Activated naive CD4-positive, alpha-beta T cell treated with anti-CD3 and anti-CD28 coated beads, Interleukin-2, amount 50 U/mL, for 24 hours (primary cell): Measurements from ENCODE around the gene THEMIS.

ENCODE experiments used
- H3K27ac Mint-ChIP-seq: one replicate; pipeline ENCODE4 v1.8.0; 2021; ENCODE audit warnings: mild to moderate bottlenecking, mixed read lengths
- H3K27me3 Mint-ChIP-seq: one replicate; pipeline ENCODE4 v1.8.0; 2021; ENCODE audit warnings: mixed read lengths
- H3K36me3 Mint-ChIP-seq: one replicate; pipeline ENCODE4 v1.8.0; 2021; ENCODE audit warnings: mixed read lengths
- H3K4me1 Mint-ChIP-seq: one replicate; pipeline ENCODE4 v1.8.0; 2021; ENCODE audit warnings: mixed read lengths
- H3K4me3 Mint-ChIP-seq: one replicate; pipeline ENCODE4 v1.8.0; 2021; ENCODE audit warnings: mild to moderate bottlenecking, mixed read lengths
- H3K9me3 Mint-ChIP-seq: one replicate; pipeline ENCODE4 v1.8.0; 2021; ENCODE audit warnings: mixed read lengths

THEMIS gene

GRCh38 chr6:127768745-127769144, 132.1 kb downstream of the THEMIS start:
- Mint-ChIP-seq H3K4me3 (no peak overlapping the region), H3K9me3 (peaks cover 7% of the 10 kb centered on the region), H3K27ac (peak overlapping the region; percentile 71), H3K27me3 (no peaks in the 10 kb centered on the region), H3K36me3 (peaks cover 13% of the 10 kb centered on the region), H3K4me1 (peaks cover 74% of the 10 kb centered on the region)

GRCh38 chr6:127768223-127768622, 132.6 kb downstream of the THEMIS start:
- H3K4me1 Mint-ChIP-seq: peaks cover 79% of the 10 kb centered on the region
- peaks cover 13% of the 10 kb centered on the region for H3K36me3 Mint-ChIP-seq

GRCh38 chr6:127765949-127766348, 134.9 kb downstream of the THEMIS start:
- H3K4me1 Mint-ChIP-seq: peaks cover 88% of the 10 kb centered on the region
- peak overlapping the region; percentile 23 for H3K27ac Mint-ChIP-seq
- no peak overlapping the region for H3K4me3 Mint-ChIP-seq
- no peaks in the 10 kb centered on the region for H3K9me3 Mint-ChIP-seq
- H3K27me3 Mint-ChIP-seq: no peaks in the 10 kb centered on the region
- peaks cover 11% of the 10 kb centered on the region for H3K36me3 Mint-ChIP-seq

More at GRCh38 chr6:127768223-127768622, 132.6 kb downstream of the THEMIS start:
- Mint-ChIP-seq H3K4me3 (no peak overlapping the region), H3K27me3 (no peaks in the 10 kb centered on the region), H3K27ac (peak overlapping the region; percentile 48), H3K9me3 (peaks cover 7% of the 10 kb centered on the region)

GRCh38 chr6:127762284-127762683, 138.6 kb downstream of the THEMIS start:
- Mint-ChIP-seq H3K27ac (peak overlapping the region; percentile 31), H3K36me3 (peaks cover 3% of the 10 kb centered on the region), H3K4me3 (no peak overlapping the region), H3K9me3 (no peaks in the 10 kb centered on the region), H3K27me3 (no peaks in the 10 kb centered on the region), H3K4me1 (peaks cover 79% of the 10 kb centered on the region)

GRCh38 chr6:127761084-127761483, 139.8 kb downstream of the THEMIS start:
- Mint-ChIP-seq H3K9me3 (no peaks in the 10 kb centered on the region), H3K4me1 (peaks cover 74% of the 10 kb centered on the region)

GRCh38 chr6:127749095-127749494, 151.8 kb downstream of the THEMIS start:
- peak overlapping the region; percentile 75 for H3K27ac Mint-ChIP-seq
- peaks cover 69% of the 10 kb centered on the region for H3K4me1 Mint-ChIP-seq
- no peak overlapping the region for H3K4me3 Mint-ChIP-seq
- H3K27me3 Mint-ChIP-seq: no peaks in the 10 kb centered on the region
- peaks cover 12% of the 10 kb centered on the region for H3K36me3 Mint-ChIP-seq
- peaks cover 6% of the 10 kb centered on the region for H3K9me3 Mint-ChIP-seq

More at GRCh38 chr6:127761084-127761483, 139.8 kb downstream of the THEMIS start:
- Mint-ChIP-seq H3K36me3 (peaks cover 3% of the 10 kb centered on the region), H3K27ac (no peak overlapping the region), H3K27me3 (no peaks in the 10 kb centered on the region), H3K4me3 (no peak overlapping the region)

- H3K27me3 Mint-ChIP-seq: no peaks in the 10 kb centered on the region
- H3K27ac Mint-ChIP-seq: peak overlapping the region; percentile 93
- peak overlapping the region; percentile 38 for H3K4me3 Mint-ChIP-seq
- H3K4me1 Mint-ChIP-seq: peaks cover 71% of the 10 kb centered on the region
- peaks cover 14% of the 10 kb centered on the region for H3K36me3 Mint-ChIP-seq
- H3K9me3 Mint-ChIP-seq: peaks cover 6% of the 10 kb centered on the region
Observed at GRCh38 chr6:127748290-127748689, 152.6 kb downstream of the THEMIS start.

- no peaks in the 10 kb centered on the region for H3K27me3 Mint-ChIP-seq
- no peaks in the 10 kb centered on the region for H3K9me3 Mint-ChIP-seq
- H3K4me3 Mint-ChIP-seq: no peak overlapping the region
- H3K4me1 Mint-ChIP-seq: peaks cover 66% of the 10 kb centered on the region
- peaks cover 10% of the 10 kb centered on the region for H3K36me3 Mint-ChIP-seq
- H3K27ac Mint-ChIP-seq: peak overlapping the region; percentile 52
Observed at GRCh38 chr6:127738423-127738822, 162.4 kb downstream of the THEMIS start.

- Mint-ChIP-seq H3K36me3 (peaks cover 8% of the 10 kb centered on the region), H3K9me3 (no peaks in the 10 kb centered on the region), H3K27me3 (no peaks in the 10 kb centered on the region), H3K4me1 (peaks cover 69% of the 10 kb centered on the region), H3K4me3 (no peak overlapping the region), H3K27ac (peak overlapping the region; percentile 70)
Observed at GRCh38 chr6:127737768-127738167, 163.1 kb downstream of the THEMIS start.

- Mint-ChIP-seq H3K9me3 (no peaks in the 10 kb centered on the region), H3K27me3 (no peaks in the 10 kb centered on the region), H3K4me3 (no peak overlapping the region), H3K27ac (peak overlapping the region; percentile 81), H3K4me1 (peaks cover 71% of the 10 kb centered on the region), H3K36me3 (peaks cover 8% of the 10 kb centered on the region)
Observed at GRCh38 chr6:127737009-127737486, 163.8 kb downstream of the THEMIS start.

GRCh38 chr6:127732927-127733326, 167.9 kb downstream of the THEMIS start:
- Mint-ChIP-seq H3K27ac (no peak overlapping the region), H3K4me1 (peaks cover 77% of the 10 kb centered on the region), H3K9me3 (no peaks in the 10 kb centered on the region), H3K36me3 (peaks cover 7% of the 10 kb centered on the region), H3K27me3 (no peaks in the 10 kb centered on the region), H3K4me3 (no peak overlapping the region)

GRCh38 chr6:127727260-127727953, 173.5 kb downstream of the THEMIS start:
- no peak overlapping the region for H3K27ac Mint-ChIP-seq
- H3K9me3 Mint-ChIP-seq: no peaks in the 10 kb centered on the region
- no peaks in the 10 kb centered on the region for H3K27me3 Mint-ChIP-seq
- H3K36me3 Mint-ChIP-seq: peaks cover 21% of the 10 kb centered on the region
- no peak overlapping the region for H3K4me3 Mint-ChIP-seq
- peaks cover 72% of the 10 kb centered on the region for H3K4me1 Mint-ChIP-seq

GRCh38 chr6:127725821-127726220, 175.0 kb downstream of the THEMIS start:
- H3K4me3 Mint-ChIP-seq: no peak overlapping the region
- H3K27me3 Mint-ChIP-seq: no peaks in the 10 kb centered on the region
- peak overlapping the region; percentile 1 for H3K27ac Mint-ChIP-seq
- H3K9me3 Mint-ChIP-seq: no peaks in the 10 kb centered on the region
- peaks cover 67% of the 10 kb centered on the region for H3K4me1 Mint-ChIP-seq
- H3K36me3 Mint-ChIP-seq: peaks cover 26% of the 10 kb centered on the region

- H3K4me1 Mint-ChIP-seq: peaks cover 33% of the 10 kb centered on the region
- no peak overlapping the region for H3K27ac Mint-ChIP-seq
- no peaks in the 10 kb centered on the region for H3K27me3 Mint-ChIP-seq
- H3K9me3 Mint-ChIP-seq: no peaks in the 10 kb centered on the region
- H3K36me3 Mint-ChIP-seq: peaks cover 39% of the 10 kb centered on the region
- H3K4me3 Mint-ChIP-seq: no peak overlapping the region
Observed at GRCh38 chr6:127718694-127719093, 182.2 kb downstream of the THEMIS start.

GRCh38 chr6:127717384-127717783, 183.5 kb downstream of the THEMIS start:
- H3K36me3 Mint-ChIP-seq: peaks cover 36% of the 10 kb centered on the region
- no peak overlapping the region for H3K27ac Mint-ChIP-seq
- H3K9me3 Mint-ChIP-seq: no peaks in the 10 kb centered on the region
- no peak overlapping the region for H3K4me3 Mint-ChIP-seq
- H3K4me1 Mint-ChIP-seq: peaks cover 29% of the 10 kb centered on the region
- no peaks in the 10 kb centered on the region for H3K27me3 Mint-ChIP-seq

GRCh38 chr6:127716465-127716864, 184.4 kb downstream of the THEMIS start:
- peak overlapping the region; percentile 14 for H3K27ac Mint-ChIP-seq
- H3K4me3 Mint-ChIP-seq: no peak overlapping the region
- H3K9me3 Mint-ChIP-seq: no peaks in the 10 kb centered on the region
- peaks cover 34% of the 10 kb centered on the region for H3K36me3 Mint-ChIP-seq
- no peaks in the 10 kb centered on the region for H3K27me3 Mint-ChIP-seq
- H3K4me1 Mint-ChIP-seq: peaks cover 26% of the 10 kb centered on the region
